Astrocyte of the spinal cord (primary cell): ENCODE measurements around the gene CCDC89.

Source experiments
- DNase-seq: peaks from one replicate; pipeline ENCODE4 v3.0.0; 2011; ENCODE audit warnings: low read depth, low spot score
- H3K4me3 ChIP-seq: 2 replicates; pipeline ENCODE4 v1.5.1; 2011; ENCODE audit warnings: low read depth, mild to moderate bottlenecking, low read length, moderate library complexity
- in situ Hi-C: cut with HindIII; loops from 2 replicates; pipeline ENCODE4 v1.10.0; 2017; ENCODE audit warnings: low sequenced_read_pairs
- TF ChIP-seq, protein P1 (sequence below): IDR thresholded peaks from 2 replicates; pipeline ENCODE4 v1.5.1; 2012; ENCODE audit warnings: low read depth, mild to moderate bottlenecking, low read length, inconsistent platforms

CCDC89 gene

GRCh38 chr11:85685820-85686459 lies at the start of gene CCDC89:
TSS of gene CCDC89 (minus strand) at chr11:85686195. CDS start at chr11:85686130, 65 bp downstream.
- DNase-seq, result peak; percentile 94
- in situ Hi-C loops, result no loop called here
- peak within 1 kb of the TSS; percentile 31 for H3K4me3 ChIP-seq
- TF ChIP-seq, protein P1, sequence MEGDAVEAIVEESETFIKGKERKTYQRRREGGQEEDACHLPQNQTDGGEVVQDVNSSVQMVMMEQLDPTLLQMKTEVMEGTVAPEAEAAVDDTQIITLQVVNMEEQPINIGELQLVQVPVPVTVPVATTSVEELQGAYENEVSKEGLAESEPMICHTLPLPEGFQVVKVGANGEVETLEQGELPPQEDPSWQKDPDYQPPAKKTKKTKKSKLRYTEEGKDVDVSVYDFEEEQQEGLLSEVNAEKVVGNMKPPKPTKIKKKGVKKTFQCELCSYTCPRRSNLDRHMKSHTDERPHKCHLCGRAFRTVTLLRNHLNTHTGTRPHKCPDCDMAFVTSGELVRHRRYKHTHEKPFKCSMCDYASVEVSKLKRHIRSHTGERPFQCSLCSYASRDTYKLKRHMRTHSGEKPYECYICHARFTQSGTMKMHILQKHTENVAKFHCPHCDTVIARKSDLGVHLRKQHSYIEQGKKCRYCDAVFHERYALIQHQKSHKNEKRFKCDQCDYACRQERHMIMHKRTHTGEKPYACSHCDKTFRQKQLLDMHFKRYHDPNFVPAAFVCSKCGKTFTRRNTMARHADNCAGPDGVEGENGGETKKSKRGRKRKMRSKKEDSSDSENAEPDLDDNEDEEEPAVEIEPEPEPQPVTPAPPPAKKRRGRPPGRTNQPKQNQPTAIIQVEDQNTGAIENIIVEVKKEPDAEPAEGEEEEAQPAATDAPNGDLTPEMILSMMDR, result no peak

GRCh38 chr11:85732965-85733364 lies 47.0 kb upstream of the CCDC89 start:
- TF ChIP-seq, protein P1, result no peak
- H3K4me3 ChIP-seq, result no peak overlapping the region
- in situ Hi-C loops, result no loop called here
- DNase-seq, result no peak

DNA sequence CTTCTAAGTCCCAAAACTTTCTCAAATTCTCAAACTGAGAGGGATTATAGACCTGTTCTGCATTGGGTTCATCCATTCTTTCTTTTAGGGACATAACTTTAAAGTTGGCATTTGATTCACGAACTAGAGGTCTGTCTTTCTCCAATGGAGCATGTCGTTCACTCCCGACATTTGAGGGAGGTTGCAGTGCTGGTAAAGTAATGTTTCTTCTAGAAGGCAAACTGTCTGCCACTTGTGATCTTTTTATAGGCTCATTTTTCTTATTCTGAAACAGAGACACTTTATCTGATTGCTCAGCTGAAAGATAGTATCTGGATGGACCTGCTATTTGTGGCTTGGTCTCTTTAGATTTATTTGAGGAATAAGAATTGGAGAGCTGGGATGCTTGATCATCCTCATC lies 40.4 kb upstream of the CCDC89 start:
- TF ChIP-seq, protein P1, result no peak
- in situ Hi-C loops, result no loop called here
- no peak for DNase-seq
- H3K4me3 ChIP-seq, result no peak overlapping the region

GRCh38 chr11:85725510-85726258 lies 39.7 kb upstream of the CCDC89 start:
- peak; percentile 91 for DNase-seq
- TF ChIP-seq, protein P1, result no peak
- no peak overlapping the region for H3K4me3 ChIP-seq
- in situ Hi-C loops, result no loop called here

- DNase-seq, result no peak
- H3K4me3 ChIP-seq, result no peak overlapping the region
- in situ Hi-C loops, result no loop called here
- TF ChIP-seq, protein P1, result no peak
Measured at GRCh38 chr11:85724748-85725465, 38.9 kb upstream of the CCDC89 start.

- H3K4me3 ChIP-seq, result no peak overlapping the region
- no peak for DNase-seq
- in situ Hi-C loops, result no loop called here
- TF ChIP-seq, protein P1, result no peak
Measured at GRCh38 chr11:85723088-85723487, 37.1 kb upstream of the CCDC89 start.
